HG03342 (cell line): Measurements from ENCODE around the gene EMILIN3.

Experiments
- ATAC-seq: cut with Tn5 transposase; IDR thresholded peaks from one replicate; pipeline ENCODE4 v1.9.1; 2021; ENCODE audit warnings: mild to moderate bottlenecking, moderate library complexity; ENCODE audit not compliant: unreplicated experiment

The EMILIN3 gene

GRCh38 chr20:41391587-41392001, 25.0 kb upstream of the EMILIN3 start:
- no peak for ATAC-seq

- no peak for ATAC-seq
Measured at GRCh38 chr20:41390889-41391288, 24.3 kb upstream of the EMILIN3 start.

GRCh38 chr20:41387444-41387851, 20.8 kb upstream of the EMILIN3 start:
- ATAC-seq: no peak

DNA sequence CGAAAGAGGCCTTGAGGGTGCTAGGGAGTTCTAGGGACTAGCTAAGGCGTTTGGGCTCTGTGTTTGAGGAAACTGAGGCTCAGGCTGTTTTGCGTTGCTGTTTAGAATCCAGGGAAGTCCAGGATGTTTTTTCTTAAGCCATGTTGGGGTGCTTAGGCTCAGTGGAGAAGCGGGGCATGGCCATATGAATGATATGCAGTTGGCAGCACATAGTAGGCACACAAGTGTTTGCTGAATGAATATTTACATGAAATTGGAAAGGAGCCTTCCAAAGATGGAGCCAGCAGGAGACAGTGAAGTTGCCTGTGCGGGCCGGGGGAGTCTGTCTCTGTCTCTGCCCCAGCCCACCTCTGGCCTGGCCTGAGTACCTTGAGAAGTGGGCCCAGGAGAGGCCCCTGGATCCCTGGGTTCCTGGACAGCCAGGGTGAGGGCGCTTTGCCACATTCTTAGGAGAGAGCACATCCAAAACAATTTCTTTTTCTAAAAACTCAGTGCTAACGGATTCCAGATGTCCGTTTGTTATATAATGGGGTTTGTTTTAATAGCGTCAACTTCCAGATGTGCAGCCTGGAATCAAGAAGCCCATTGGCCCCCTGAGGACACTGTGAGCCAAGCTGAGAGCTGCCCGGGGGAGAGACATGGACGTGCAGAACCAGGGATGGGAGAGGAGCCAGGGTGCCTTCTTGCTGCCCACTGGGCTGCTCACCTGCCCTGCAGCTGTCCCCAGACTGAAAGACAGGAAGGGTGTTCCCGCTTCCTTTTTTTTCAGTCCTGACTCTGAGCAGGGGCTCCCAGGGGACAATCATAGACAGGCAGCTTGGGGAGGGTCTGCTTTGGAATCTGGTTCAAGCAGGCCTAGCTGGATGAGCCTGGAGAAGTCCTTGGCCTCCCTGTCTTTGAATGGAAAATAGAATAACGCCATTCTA, 20.1 kb upstream of the EMILIN3 start:
- no peak for ATAC-seq

- no peak for ATAC-seq
Measured at GRCh38 chr20:41382791-41383305, 16.2 kb upstream of the EMILIN3 start.

DNA sequence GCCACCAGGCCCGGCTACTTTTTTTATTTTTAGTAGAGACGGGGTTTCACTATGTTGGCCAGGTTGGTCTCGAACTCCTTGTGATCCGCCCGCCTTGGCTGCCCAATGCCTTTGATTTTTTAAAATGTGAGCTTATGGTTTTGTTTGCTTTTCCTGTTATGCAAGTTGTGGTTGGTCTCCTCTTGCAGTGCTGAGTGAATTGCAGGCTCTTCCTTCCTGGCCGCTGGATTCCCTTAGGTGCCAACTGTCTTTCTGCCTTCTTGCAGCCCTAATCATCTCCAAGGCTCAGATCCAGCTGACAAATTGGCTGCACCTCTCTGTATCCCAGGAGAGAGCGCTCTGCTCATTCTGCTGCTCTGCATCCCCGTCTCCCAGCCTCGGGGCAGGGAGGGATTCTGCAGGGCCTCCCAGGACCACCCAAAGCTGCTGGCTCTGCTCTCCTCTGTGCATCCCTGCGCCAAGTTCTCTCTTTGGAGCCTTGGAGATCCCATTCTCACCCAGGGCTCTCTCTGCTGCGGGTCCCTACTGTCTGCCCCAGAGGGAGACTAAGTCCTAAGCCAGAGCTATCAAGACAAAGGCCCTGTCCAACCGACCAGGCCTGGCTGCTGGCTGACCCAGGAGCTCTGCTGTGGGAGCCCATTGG, 14.1 kb upstream of the EMILIN3 start:
- no peak for ATAC-seq

- ATAC-seq: no peak
Measured at GRCh38 chr20:41379551-41379950, 12.9 kb upstream of the EMILIN3 start.

DNA sequence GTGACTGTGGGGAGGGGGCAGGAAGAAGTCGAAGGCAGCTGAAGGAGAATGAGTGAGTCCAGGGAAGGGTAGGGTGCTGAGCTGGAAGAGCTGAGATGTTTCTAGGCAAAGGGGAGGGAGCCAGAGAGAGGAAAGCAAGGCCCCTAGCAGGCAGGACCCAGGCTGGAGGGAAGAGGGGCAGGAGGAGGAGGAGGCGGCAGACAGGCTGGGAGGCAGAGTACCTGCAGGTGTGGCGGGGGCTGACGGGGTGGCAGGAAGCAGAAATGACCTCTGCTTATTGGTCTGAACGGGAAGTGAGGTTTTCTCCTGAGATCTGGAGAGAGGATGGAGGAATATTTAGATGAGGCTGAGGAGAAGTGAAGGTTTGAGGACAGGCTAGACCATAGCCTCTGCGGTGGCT, 10.7 kb upstream of the EMILIN3 start:
- ATAC-seq: no peak

DNA sequence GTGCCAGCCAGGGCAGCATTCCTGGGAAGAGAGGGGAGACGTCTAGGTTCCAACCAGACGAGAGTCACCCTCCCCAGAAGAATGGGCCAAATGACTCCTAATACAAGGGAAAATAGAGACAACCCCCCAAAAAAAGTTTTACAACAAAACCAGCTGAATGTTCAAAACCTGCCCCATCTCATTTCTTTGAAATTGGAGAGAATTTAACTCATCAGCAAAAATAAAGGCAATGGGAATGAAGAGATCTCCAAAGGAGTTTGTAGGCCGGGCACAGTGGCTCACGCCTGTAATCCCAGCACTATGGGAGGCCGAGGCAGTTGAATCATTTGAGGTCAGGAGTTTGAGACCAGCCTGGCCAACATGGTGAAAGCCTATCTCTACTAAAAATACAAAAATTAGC, 9.7 kb upstream of the EMILIN3 start:
- ATAC-seq: no peak

DNA sequence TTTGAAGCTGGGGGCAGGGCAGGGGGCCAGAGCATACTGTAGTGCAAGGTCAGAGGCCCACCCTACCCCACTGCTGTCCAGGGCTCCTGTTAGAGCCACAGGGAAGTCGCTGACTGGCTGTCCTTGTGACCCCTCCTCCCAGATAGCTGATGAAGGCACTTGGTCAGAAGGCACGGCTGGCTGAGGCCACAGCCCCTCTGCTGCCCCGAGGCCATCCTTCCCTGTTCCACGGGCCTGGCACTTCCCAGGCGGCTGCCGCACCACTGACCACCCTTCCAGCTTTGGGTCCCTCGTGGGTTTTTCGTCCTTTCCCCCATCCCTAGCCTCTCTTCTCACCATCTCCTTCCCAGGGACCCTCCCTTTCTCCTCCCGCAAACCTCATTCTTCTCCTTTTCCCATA, 9.2 kb upstream of the EMILIN3 start:
- no peak for ATAC-seq

GRCh38 chr20:41373931-41374920, 7.6 kb upstream of the EMILIN3 start:
- no peak for ATAC-seq

- ATAC-seq: no peak
Measured at GRCh38 chr20:41373251-41373783, 6.7 kb upstream of the EMILIN3 start.

- no peak for ATAC-seq
Measured at GRCh38 chr20:41371371-41371770, 4.8 kb upstream of the EMILIN3 start.

DNA sequence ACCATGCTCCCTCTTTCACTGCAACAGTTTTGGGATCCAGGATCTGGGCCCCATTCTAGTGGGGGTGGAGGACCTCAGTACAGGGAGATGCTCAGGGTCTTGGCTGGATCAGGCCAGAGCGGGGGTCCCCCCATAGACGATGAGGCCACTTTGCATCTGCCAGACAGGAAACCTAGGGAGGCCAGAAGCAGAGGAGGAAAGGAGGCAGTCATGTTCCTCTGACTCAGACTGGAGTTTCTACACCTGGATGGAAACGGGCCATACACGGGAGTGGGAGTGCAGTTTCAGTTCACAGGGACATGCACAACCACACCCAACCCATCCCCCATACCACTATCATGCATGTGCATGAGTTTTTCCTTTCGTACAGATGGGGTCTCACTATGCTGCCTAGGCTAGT, 3.6 kb upstream of the EMILIN3 start:
- no peak for ATAC-seq

- no peak for ATAC-seq
Measured at GRCh38 chr20:41369673-41370072, 3.1 kb upstream of the EMILIN3 start.

GRCh38 chr20:41367956-41368355, 1.3 kb upstream of the EMILIN3 start:
- no peak for ATAC-seq

DNA sequence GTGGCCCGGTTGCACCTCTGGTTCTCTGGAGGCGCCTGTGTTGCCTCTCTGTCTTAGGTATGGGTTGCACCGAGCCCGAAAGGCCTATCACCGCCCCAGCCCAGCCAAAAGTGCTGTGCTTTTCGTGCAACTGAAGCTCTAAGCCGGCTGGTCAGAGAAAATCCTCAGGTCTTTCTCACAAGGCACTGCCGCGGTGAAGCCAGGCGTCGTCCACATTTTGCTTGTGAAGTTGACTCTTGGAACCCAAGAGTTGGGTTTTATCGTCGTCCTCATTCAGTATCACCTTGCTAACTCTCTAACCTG, 726 bp upstream of the EMILIN3 start:
- ATAC-seq: no peak

DNA sequence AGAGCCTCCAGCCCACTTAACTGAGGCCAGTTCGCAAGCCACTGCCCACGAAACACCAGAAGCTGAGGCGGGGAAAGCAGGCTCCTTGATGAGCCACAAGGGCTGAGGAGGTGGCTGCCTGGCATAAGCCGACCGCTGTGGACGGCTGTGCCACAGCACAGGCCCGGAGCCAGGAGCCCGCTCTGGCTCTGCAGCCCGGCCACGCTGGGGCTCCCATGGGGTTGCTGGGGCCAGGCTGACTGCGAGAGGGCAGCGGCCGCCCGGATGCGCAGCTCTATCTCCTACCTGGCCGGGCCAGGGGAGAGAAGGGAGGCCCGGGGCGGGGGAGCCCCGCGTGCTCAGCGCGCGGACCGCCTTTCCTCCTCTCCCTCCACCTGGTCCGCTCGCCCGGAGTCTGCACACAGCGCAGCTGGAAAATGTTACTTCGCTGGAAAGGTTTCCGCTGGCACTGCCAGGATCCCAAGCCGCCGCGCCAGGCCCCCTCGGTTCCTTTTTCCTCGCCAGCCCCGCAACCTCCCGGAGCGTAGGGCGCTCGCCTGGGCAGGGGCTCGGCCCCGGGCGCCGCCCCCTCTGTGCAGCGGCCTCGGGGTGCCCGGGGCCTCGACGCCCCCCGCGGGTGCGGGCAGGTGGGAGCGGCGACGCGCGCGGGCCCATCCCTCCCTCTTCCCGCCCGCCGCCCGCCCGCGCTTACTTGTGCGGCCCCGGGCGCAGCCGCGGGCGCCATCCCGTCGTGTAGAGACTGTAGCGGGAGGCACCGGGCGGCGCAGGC, 657 bp downstream of the EMILIN3 start:
- ATAC-seq: no peak

DNA sequence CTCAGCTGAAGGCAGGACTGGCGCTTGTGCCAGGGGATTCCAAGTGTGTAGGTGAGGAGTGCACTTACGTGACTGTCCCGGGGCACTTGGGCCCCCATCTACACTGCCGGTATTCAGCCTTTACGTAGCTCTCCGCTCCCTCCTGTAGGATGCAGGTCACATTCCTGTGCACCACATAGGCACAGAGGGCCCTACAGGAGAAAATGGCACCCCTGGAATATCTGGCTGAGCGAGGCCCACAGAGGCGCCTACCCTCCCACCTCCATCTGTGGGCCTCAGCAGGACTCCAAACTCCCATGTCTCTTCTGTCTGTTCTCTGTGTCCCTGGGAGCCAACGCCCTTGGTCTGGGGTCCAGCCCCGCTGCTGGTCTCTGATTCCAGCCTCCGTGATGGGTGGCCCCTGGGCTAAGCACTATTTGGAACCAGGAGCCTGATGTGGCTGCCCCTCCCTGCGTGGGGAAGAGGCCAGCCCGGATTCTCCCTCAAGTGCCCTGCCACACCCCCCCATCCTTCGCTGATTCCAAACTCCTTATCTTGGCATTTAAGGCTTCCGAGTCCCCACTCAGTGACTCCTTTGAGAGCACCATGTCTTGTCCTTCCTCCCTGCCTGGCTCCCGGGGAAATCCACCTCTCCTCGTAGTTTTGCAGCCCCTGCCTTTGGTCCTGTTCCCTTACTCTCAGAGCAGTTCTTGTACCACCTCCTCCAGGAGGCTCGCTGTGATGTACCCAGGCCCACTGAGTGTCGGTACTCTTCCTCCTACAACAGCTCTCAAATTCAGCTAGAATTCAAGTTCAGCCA, 1.5 kb downstream of the EMILIN3 start:
- no peak for ATAC-seq
